Measurements from ENCODE around the gene FNDC3B. TPM values are rescaled to one million over a fixed set of nuclear protein-coding genes. Genes with fewer than 3 reads are reported as not detected.

FNDC3B gene
- total and polyA plus RNA-seq, 2 donors (not counting 1 experiment from before 2014, with no cell fraction given): 1.2 to 9.2 TPM

DNA sequence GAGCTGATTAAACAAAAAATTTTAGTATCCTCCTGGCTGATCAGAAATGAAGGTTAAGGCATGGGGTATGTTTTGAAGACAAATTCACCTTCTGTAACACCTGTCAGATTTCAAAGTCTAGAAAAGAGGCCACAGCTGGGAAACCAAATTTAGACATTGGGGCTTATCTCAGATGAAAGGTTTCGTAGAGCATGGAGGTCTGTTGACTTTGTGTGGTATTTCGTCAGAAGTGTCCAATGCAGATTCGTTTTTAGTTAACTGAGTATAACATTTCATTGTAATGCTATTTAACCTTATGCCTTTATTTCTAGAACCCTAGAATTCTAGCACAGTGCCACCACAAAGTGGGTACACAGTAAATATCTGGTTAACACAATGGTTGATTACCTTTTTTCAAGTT is 61.7 kb downstream of the FNDC3B start:
- Histone ChIP-seq H3K9me3 (ENCODE audit: control extremely low read depth in 1 of 3, control insufficient read depth in 2 of 3, insufficient read depth in 1 of 3, low read length in 2 of 3) (no peaks in the 10 kb centered on the region), H3K79me2 (ENCODE audit: control insufficient read depth, insufficient read depth, low read length) (no peaks in the 10 kb centered on the region), H3K36me3 (replicated peaks in 1 of 2; ENCODE audit: control extremely low read depth in 1 of 2, control insufficient read depth in 1 of 2, extremely low read depth in 1 of 2, insufficient read depth in 2 of 2, low read length in 1 of 2) (no peaks in the 10 kb centered on the region), H3K4me2 (replicated peaks; ENCODE audit: low read depth, low read length, poor library complexity, severe bottlenecking) (no peak overlapping the region), H3K27me3 (replicated peaks in 1 of 4; ENCODE audit: control extremely low read depth in 1 of 4, control insufficient read depth in 3 of 4, insufficient read depth in 4 of 4, low read length in 3 of 4) (peaks cover 0 to 46% (median 25%) of the 10 kb centered on the region in 4 experiments), H3K4me3 (ENCODE audit: control extremely low read depth in 1 of 5, extremely low read depth in 1 of 5, insufficient read depth in 1 of 5, low read depth in 2 of 5, low read length in 4 of 5) (no peak overlapping the region), H3K9ac (ENCODE audit: low read length) (no peak overlapping the region), H3K4me1 (ENCODE audit: control insufficient read depth in 2 of 2, insufficient read depth in 2 of 2, low read length in 2 of 2) (peaks cover 9 to 11% of the 10 kb centered on the region in 2 donors), H4K20me1 (ENCODE audit: control insufficient read depth, insufficient read depth, low read length, poor library complexity, severe bottlenecking) (no peaks in the 10 kb centered on the region), H3K27ac (ENCODE audit: low read length in 2 of 2) (no peak overlapping the region), H2AFZ (ENCODE audit: insufficient read depth, low read depth, low read length, poor library complexity, severe bottlenecking) (no peak overlapping the region)
- ATAC-seq (ENCODE audit: low read depth) (no peak), DNase-seq (no peak)
- Mint-ChIP-seq H3K9me3 (ENCODE audit: insufficient read depth) (no peaks in the 10 kb centered on the region), H3K4me1 (peaks cover 12% of the 10 kb centered on the region), H3K27me3 (peaks cover 62% of the 10 kb centered on the region), H3K27ac (no peak overlapping the region), H3K4me3 (no peak overlapping the region)
- TF ChIP-seq, protein P1, sequence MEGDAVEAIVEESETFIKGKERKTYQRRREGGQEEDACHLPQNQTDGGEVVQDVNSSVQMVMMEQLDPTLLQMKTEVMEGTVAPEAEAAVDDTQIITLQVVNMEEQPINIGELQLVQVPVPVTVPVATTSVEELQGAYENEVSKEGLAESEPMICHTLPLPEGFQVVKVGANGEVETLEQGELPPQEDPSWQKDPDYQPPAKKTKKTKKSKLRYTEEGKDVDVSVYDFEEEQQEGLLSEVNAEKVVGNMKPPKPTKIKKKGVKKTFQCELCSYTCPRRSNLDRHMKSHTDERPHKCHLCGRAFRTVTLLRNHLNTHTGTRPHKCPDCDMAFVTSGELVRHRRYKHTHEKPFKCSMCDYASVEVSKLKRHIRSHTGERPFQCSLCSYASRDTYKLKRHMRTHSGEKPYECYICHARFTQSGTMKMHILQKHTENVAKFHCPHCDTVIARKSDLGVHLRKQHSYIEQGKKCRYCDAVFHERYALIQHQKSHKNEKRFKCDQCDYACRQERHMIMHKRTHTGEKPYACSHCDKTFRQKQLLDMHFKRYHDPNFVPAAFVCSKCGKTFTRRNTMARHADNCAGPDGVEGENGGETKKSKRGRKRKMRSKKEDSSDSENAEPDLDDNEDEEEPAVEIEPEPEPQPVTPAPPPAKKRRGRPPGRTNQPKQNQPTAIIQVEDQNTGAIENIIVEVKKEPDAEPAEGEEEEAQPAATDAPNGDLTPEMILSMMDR (IDR thresholded peaks at IDR 0.05): no peak
- no peak for TF ChIP-seq EZH2 (IDR thresholded peaks at IDR 0.05; ENCODE audit: borderline replicate concordance, insufficient read depth, low read depth, low read length, poor library complexity, severe bottlenecking)
- ChIA-PET POLR2A (no interaction called here), CTCF (interaction anchor here (1.7 kb wide), 1 partner anchor 13 kb away, joined by 5 read pairs; no protein-coding TSS in a partner anchor)
- intact Hi-C loops (cut with micrococcal nuclease): no loop called here
- WGBS (ENCODE audit: insufficient coverage): 80% methylated on average over 1 of the region's 3 CpGs

DNA sequence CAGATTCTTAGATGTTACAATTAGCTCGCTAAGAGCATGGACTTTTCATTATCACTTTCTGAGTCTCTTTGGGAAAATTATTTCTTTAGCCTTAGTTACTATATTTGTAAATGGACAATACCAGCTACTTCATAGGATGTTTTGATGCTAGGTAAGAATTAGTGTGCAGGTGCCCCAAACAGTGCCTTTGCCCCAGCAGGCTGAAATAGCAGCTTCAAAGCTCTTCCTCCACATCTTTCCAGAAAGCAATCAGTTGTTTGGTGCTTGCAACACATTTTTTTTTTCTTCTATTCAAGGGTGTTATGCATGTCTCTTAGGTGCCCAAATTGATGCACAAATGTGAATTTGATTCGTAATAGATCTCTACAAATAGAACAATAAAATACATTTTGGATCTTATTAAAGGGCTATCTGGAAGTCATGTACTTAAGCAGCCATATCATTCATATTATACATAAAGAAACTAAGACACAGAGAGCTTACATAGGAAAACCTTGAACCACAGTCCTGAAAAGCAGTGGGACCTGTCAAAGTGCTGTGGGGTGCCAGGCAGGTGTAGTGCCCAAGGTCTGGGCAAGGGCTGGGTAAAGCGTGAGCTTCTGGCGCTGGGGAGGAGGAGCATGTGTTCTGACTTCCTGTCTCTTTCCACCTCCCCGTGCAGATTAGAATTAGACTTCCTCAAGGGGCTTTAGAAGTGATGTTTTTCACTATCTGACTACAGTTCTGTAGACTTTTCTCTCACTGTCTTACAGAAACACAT is 62.9 kb downstream of the FNDC3B start:
- intact Hi-C loops (cut with micrococcal nuclease): no loop called here
- Histone ChIP-seq H3K4me3 (ENCODE audit: control extremely low read depth in 1 of 5, extremely low read depth in 1 of 5, insufficient read depth in 1 of 5, low read depth in 2 of 5, low read length in 4 of 5) (no peak overlapping the region), H3K9ac (ENCODE audit: low read length) (no peak overlapping the region), H3K36me3 (replicated peaks in 1 of 2; ENCODE audit: control extremely low read depth in 1 of 2, control insufficient read depth in 1 of 2, extremely low read depth in 1 of 2, insufficient read depth in 2 of 2, low read length in 1 of 2) (no peaks in the 10 kb centered on the region), H4K20me1 (ENCODE audit: control insufficient read depth, insufficient read depth, low read length, poor library complexity, severe bottlenecking) (no peaks in the 10 kb centered on the region), H3K4me1 (ENCODE audit: control insufficient read depth in 2 of 2, insufficient read depth in 2 of 2, low read length in 2 of 2) (peaks cover 19 to 23% of the 10 kb centered on the region in 2 donors), H3K27ac (ENCODE audit: low read length in 2 of 2) (no peak overlapping the region), H3K9me3 (ENCODE audit: control extremely low read depth in 1 of 3, control insufficient read depth in 2 of 3, insufficient read depth in 1 of 3, low read length in 2 of 3) (no peaks in the 10 kb centered on the region), H3K4me2 (replicated peaks; ENCODE audit: low read depth, low read length, poor library complexity, severe bottlenecking) (peak overlapping the region; percentile 36), H3K79me2 (ENCODE audit: control insufficient read depth, insufficient read depth, low read length) (no peaks in the 10 kb centered on the region), H2AFZ (ENCODE audit: insufficient read depth, low read depth, low read length, poor library complexity, severe bottlenecking) (no peak overlapping the region), H3K27me3 (replicated peaks in 1 of 4; ENCODE audit: control extremely low read depth in 1 of 4, control insufficient read depth in 3 of 4, insufficient read depth in 4 of 4, low read length in 3 of 4) (peaks cover 0 to 51% (median 32%) of the 10 kb centered on the region in 4 experiments)
- Mint-ChIP-seq H3K4me3 (peak overlapping the region; percentile 51), H3K27me3 (peaks cover 66% of the 10 kb centered on the region), H3K9me3 (ENCODE audit: insufficient read depth) (no peaks in the 10 kb centered on the region), H3K4me1 (peaks cover 22% of the 10 kb centered on the region), H3K27ac (no peak overlapping the region)
- POLR2A ChIA-PET: no interaction called here
- no CpG with 5 or more reads among the region's 5 CpGs for WGBS (ENCODE audit: insufficient coverage)
- no peak for ATAC-seq (ENCODE audit: low read depth)
- CTCF ChIA-PET: interaction anchor here (0.7 to 0.9 kb wide), 2 partner anchors 33 to 60 kb away, joined by 3 read pairs; no protein-coding TSS in a partner anchor
- no peak for TF ChIP-seq EZH2 (IDR thresholded peaks at IDR 0.05; ENCODE audit: borderline replicate concordance, insufficient read depth, low read depth, low read length, poor library complexity, severe bottlenecking)
- TF ChIP-seq, protein P1 (IDR thresholded peaks at IDR 0.05): no peak
- DNase-seq: peak; percentile 48

Measured in B cell (primary cell).